ENCODE measurements around the gene SERPINA12.
"Not testable (repeated sequence)": the region's sequence is repeated elsewhere in the genome, so short reads cannot be mapped to it uniquely, and the experiment has no call there.

SERPINA12 gene

GRCh38 chr14:94536836-94537235 is 27.6 kb upstream of the SERPINA12 start:
- peak; percentile 6 for DNase-seq

GRCh38 chr14:94535506-94535905 is 26.2 kb upstream of the SERPINA12 start:
- no peak for DNase-seq

- DNase-seq, result no peak
These were observed 23.2 kb upstream of the SERPINA12 start for GRCh38 chr14:94532447-94532846.

- DNase-seq, result no peak
These were observed 21.9 kb upstream of the SERPINA12 start for GRCh38 chr14:94531187-94531586.

GRCh38 chr14:94524093-94524492 is 14.8 kb upstream of the SERPINA12 start:
- DNase-seq, result no peak

- DNase-seq, result no peak
These were observed 14.0 kb upstream of the SERPINA12 start for GRCh38 chr14:94523265-94523664.

- DNase-seq, result no peak
These were observed 13.0 kb upstream of the SERPINA12 start for GRCh38 chr14:94522115-94522724.

GRCh38 chr14:94521375-94522114 is 12.3 kb upstream of the SERPINA12 start:
- DNase-seq, result no peak

- DNase-seq, result no peak
These were observed 8.5 kb upstream of the SERPINA12 start for GRCh38 chr14:94517641-94518257.

- DNase-seq, result no peak
These were observed 8.0 kb upstream of the SERPINA12 start for GRCh38 chr14:94517248-94517640.

- no peak for DNase-seq
These were observed 6.6 kb upstream of the SERPINA12 start for GRCh38 chr14:94515856-94516255.

- DNase-seq, result no peak
These were observed 6.2 kb upstream of the SERPINA12 start for GRCh38 chr14:94515426-94515825.

- no peak for DNase-seq
These were observed 5.1 kb upstream of the SERPINA12 start for GRCh38 chr14:94514351-94514750.

GRCh38 chr14:94510481-94510880 is 1.2 kb upstream of the SERPINA12 start:
- DNase-seq, result not testable (repeated sequence)

GRCh38 chr14:94505641-94506040 is 3.6 kb downstream of the SERPINA12 start:
- no peak for DNase-seq

- no peak for DNase-seq
These were observed 4.1 kb downstream of the SERPINA12 start for GRCh38 chr14:94505206-94505605.

- DNase-seq, result no peak
These were observed 7.4 kb downstream of the SERPINA12 start for GRCh38 chr14:94501588-94502516.

- DNase-seq, result no peak
These were observed 9.0 kb downstream of the SERPINA12 start for GRCh38 chr14:94500264-94500663.

- no peak for DNase-seq
These were observed 9.6 kb downstream of the SERPINA12 start for GRCh38 chr14:94499673-94500072.

- no peak for DNase-seq
These were observed 11.1 kb downstream of the SERPINA12 start for GRCh38 chr14:94498215-94498614.

- no peak for DNase-seq
These were observed 15.2 kb downstream of the SERPINA12 start for GRCh38 chr14:94494085-94494484.

GRCh38 chr14:94491511-94491910 is 17.8 kb downstream of the SERPINA12 start:
- peak; percentile 62 for DNase-seq

- DNase-seq, result no peak
These were observed 19.9 kb downstream of the SERPINA12 start for GRCh38 chr14:94489336-94489735.
